B cell (primary cell): ENCODE data around the gene KIF20B.

Experiments
- CTCF ChIP-seq: fragments of 200-600 bp; IDR thresholded peaks from one replicate; pipeline ENCODE4 v1.8.0; 2022; ENCODE audit warnings: antibody characterized with exemption, mild to moderate bottlenecking
- EZH2 ChIP-seq: IDR thresholded peaks from 2 replicates; pipeline ENCODE4 v1.6.1; 2012; ENCODE audit warnings: borderline replicate concordance, low read depth, mild to moderate bottlenecking, moderate library complexity, low read length; ENCODE audit not compliant: insufficient read depth, poor library complexity, severe bottlenecking

- no peak for TF ChIP-seq CTCF
- no peak for TF ChIP-seq EZH2
These were observed 21.4 kb upstream of the KIF20B start for GRCh38 chr10:89679986-89680385.
